HCEC 1CT (cell line): ENCODE data around the gene NOG.

Experiments used
- DNase-seq: peaks from one replicate; pipeline ENCODE4 v3.0.0-alpha.2; 2017

NOG gene

DNA sequence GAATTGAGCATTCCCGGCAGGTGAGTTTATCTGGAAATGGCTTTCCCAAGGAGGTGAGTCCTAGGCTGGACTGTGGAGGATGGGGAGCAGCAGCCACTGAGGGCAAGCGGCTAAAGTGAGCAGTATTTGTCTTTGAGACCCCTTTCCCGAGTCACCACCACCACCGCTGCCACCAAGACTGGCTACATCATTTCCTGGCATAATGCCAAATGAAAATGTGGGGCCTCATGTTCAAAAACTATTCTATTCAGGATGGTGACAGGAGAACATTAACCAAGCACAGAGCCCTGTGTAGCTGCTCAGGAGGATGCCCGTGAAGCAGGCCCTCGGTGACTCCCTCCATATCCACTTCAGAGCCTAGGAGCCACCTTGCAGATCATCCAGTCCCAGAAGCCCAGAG is 46.0 kb downstream of the NOG start:
- DNase-seq = no peak

DNA sequence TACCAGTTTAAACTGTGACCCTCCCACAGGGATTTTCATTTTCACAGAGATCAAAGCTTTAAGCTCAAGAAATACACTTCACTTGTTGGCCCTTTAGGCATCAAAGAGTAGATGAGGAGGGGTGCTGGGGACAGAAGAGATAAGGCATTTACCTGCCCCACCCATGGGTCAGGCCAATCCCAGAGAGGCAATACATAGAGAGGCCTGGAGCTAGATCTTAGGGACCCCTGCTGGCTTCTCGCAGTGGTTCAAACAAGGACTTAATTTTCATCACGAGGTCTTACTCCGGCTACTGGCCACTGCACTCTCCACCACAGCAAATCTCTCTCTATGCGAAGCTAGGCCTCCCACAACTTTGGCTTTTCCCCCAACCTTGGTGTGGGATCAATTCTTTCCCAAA is 46.6 kb downstream of the NOG start:
- DNase-seq = no peak

- DNase-seq = no peak
Measured at GRCh38 chr17:56641373-56641772, 47.9 kb downstream of the NOG start.

DNA sequence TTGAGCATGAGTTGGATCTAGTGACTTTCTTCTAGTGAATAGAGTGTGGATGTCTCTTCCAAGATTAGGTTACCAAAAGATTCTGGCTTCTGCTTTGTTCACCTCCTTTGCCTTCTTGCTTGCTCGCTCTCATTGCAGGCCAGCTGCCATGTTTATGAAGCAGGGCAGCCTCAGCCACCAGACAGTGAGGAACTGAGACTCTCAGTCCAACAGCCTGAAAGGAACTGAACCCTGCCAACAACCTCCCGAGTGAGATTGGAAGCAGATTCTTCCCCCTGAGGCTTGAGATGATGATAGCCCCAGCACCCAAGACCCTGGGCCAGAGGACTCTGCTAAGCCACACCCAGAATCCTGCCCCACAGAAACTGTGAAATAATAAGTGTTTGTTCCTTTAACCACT is 48.4 kb downstream of the NOG start:
- no peak for DNase-seq

DNA sequence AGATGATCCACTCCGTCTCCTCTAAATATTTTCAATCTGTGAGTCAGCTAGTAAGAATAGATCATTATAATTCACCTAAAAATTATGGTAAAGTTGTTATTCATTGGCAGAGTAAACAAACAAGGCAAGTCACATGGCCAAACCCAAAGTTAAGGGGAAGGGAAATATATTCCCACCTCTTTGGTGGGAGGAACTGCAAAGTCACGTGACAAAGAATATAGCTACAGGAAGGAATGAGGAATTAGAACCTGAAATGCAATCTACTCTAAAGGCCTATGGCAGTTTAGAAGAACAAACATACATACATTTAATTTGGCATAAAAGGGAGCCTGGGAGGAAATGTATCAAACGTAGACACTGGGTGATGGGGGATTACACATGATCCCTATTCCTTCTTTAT is 48.9 kb downstream of the NOG start:
- no peak for DNase-seq
